ENCODE measurements around the gene CARD10. TPM values are rescaled to one million over a fixed set of nuclear protein-coding genes. Genes with fewer than 3 reads are reported as not detected.
"Not testable (repeated sequence)": the region's sequence is repeated elsewhere in the genome, so short reads cannot be mapped to it uniquely, and the experiment has no call there.

CARD10 gene
- total RNA-seq, 1 donor from 2014 or later, result 2.0 TPM

GRCh38 chr22:37485395-37486223, 33.6 kb downstream of the CARD10 start:
- no peak for DNase-seq

- DNase-seq, result no peak
Measured at GRCh38 chr22:37484480-37485394, 34.5 kb downstream of the CARD10 start.

GRCh38 chr22:37483050-37483449, 36.2 kb downstream of the CARD10 start:
- no peak for DNase-seq

- no peak for DNase-seq
Measured at GRCh38 chr22:37482244-37482643, 37.0 kb downstream of the CARD10 start.

GRCh38 chr22:37481347-37481907, 37.8 kb downstream of the CARD10 start:
- no peak for DNase-seq

GRCh38 chr22:37480387-37481346, 38.5 kb downstream of the CARD10 start:
- no peak for DNase-seq

GRCh38 chr22:37479196-37479595, 40.0 kb downstream of the CARD10 start:
- DNase-seq, result no peak

GRCh38 chr22:37476389-37477329, 42.6 kb downstream of the CARD10 start:
- DNase-seq, result no peak

- DNase-seq, result no peak
Measured at GRCh38 chr22:37474447-37475090, 44.6 kb downstream of the CARD10 start.

- no peak for DNase-seq
Measured at GRCh38 chr22:37473437-37473946, 45.7 kb downstream of the CARD10 start.

GRCh38 chr22:37472418-37473006, 46.7 kb downstream of the CARD10 start:
- DNase-seq, result no peak

GRCh38 chr22:37471727-37472417, 47.3 kb downstream of the CARD10 start:
- DNase-seq, result no peak

- DNase-seq, result no peak
Measured at GRCh38 chr22:37470087-37470445, 49.1 kb downstream of the CARD10 start.

- no peak for DNase-seq
Measured at GRCh38 chr22:37469416-37470086, 49.7 kb downstream of the CARD10 start.

GRCh38 chr22:37468201-37468695, 51.0 kb downstream of the CARD10 start:
- DNase-seq, result not testable (repeated sequence)

- DNase-seq, result no peak
Measured at GRCh38 chr22:37467391-37467955, 51.7 kb downstream of the CARD10 start.

GRCh38 chr22:37464181-37464580, 55.0 kb downstream of the CARD10 start:
- no peak for DNase-seq

- DNase-seq, result no peak
Measured at GRCh38 chr22:37462983-37463382, 56.2 kb downstream of the CARD10 start.

All from occipital lobe (tissue), 2 donors.